GM19025 (cell line): ENCODE results near the gene PPP3CA.

Source experiments
- ATAC-seq: cut with Tn5 transposase; IDR thresholded peaks from one replicate; pipeline ENCODE4 v1.9.1; 2021; ENCODE audit warnings: mild to moderate bottlenecking, low read depth, moderate library complexity; ENCODE audit not compliant: unreplicated experiment

The PPP3CA gene

GRCh38 chr4:101332424-101332823 lies 14.9 kb downstream of the PPP3CA start:
- no peak for ATAC-seq

DNA sequence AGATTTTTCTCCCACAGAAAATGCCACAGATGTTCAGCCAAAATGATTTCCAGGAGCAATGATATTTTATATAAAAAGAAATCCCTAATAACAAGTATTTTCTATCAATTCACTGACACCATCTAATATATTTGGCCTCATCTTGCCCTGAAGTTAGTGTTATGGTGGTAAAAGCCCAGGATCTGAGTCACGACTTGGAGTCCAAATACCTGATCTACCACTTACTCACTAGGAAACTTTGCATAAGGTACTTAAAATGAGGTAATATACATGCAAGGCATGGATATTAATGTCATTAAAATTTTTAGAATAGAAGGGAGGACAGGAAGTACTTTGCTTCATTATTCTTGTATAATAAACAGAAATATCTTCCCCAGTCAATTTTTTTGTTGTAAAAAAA lies 16.3 kb downstream of the PPP3CA start:
- ATAC-seq: no peak

DNA sequence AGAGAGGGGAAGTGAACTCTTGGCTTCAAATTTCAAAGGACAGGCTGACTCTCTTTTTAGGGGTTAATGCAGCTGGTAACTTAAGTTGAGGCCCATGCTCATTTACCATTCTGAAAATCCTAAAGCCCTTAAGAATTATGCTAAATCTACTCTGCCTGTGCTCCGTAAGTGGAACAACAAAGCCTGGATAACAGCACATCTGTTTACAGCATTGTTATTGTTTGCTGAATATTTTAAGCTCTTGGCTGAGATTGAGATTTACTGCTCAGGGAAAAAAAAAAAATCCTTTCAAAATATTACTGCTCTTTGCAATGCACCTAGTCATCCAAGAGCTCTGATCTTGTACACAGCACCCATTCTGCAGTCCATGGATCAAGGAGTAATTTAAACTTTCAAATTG lies 17.7 kb downstream of the PPP3CA start:
- ATAC-seq: no peak

DNA sequence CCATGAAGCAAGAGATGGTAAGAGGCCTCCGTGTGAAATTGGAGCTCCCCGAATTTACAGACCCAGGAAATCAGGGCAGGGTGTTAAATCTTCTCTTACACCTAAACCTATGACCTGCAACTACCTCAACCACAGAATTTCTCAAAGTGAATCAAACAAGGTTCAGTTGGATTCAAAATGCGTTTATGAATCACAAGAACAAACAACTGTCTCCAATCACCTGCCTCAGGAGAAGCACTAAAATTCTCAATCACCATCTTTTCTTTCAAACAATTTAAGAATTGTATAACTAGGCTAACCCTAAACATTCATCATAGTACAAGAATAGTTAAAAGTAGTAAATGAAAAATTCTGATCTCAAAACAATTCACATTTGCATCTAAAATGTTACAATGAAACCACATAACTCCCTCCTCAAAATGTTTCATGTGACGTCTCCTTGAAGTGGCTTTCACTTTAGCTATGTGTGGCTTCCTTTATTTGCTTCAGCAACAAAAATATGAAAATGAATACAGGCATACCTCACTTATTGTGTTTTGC lies 19.2 kb downstream of the PPP3CA start:
- ATAC-seq: peak; percentile 88

- ATAC-seq: no peak
These were observed 20.8 kb downstream of the PPP3CA start for GRCh38 chr4:101326576-101326975.

DNA sequence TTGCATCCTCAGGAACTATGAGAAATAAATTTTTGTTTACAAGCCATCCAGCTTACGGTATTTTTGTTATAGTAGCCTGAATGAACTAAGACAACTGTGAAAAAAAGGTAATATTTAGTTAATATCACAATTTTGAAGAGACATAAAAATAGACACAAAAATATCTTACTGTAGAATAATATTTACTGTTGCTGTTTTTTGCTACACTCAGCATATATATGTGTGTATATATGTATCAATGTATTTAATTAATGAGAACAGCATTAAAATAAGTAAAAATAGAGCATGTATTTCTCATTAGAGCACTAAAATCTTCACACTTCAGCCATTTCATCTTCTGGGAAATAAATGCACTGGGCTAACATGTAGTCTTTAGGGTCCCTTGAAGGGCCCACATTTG lies 24.6 kb downstream of the PPP3CA start:
- ATAC-seq: no peak

DNA sequence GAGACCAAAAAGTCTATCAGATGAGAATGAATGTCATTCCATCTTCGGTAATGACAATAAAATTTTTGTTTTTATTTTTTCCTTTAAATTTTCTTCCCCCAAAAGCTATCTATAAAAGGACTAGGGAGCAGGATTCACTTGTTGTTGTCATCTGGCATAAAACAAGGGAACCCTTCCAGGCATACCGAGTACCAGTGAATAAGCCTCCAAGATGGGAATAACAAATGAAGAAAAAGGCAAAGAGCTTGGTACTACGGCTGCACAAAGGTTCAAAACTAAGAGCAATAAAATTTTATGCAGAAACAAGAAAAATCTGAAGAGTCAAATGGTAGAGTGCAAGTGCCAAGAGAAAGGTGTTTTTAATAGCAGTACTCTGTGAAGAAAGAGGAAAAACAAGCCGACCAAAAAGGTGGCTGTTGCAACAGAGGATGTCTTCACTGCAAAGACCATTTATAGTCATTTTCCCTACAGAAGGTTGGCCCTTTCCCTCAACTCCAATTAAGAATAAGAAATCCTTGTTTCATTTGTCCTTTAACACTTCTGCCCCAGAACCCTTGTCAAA lies 25.8 kb downstream of the PPP3CA start:
- ATAC-seq: no peak

- no peak for ATAC-seq
These were observed 31.5 kb downstream of the PPP3CA start for GRCh38 chr4:101315786-101316185.

DNA sequence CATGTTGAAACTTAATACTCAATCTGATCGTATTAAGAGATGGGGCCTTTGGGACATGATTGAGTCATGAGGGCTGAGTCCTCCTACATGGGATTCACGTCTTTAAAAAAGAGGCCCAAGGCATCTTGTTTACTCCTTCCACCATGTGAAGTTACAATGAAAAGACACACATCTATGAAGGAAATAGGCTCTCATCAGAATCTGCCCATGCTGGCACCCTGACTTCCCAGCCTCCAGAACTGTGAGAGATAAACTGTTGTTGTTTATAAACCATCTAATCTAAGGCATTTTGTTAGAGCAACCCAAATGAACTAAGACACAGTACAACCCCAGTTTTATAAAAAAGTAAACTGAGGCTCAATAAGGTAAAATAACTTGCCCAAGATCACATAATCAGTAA lies 32.3 kb downstream of the PPP3CA start:
- ATAC-seq: no peak

- ATAC-seq: no peak
These were observed 37.4 kb downstream of the PPP3CA start for GRCh38 chr4:101309925-101310324.

DNA sequence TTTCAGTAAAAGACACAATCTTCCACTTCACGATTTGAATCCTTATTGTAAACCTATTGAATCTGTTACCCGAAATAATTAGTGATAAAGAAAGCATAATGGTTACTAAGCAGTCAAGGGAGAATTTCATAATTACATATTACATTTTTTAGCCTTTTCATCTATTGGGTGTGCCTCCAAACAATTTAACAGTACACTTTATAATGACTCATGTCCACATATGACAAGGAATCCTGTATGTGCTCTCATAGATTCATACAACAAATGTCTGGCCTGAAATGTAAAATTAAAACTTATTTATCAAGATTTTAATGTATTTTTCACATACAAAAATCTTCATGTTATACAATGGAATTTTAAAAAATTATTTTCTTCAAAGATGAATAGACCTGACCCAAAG lies 39.4 kb downstream of the PPP3CA start:
- ATAC-seq: no peak

GRCh38 chr4:101306764-101307615 lies 40.3 kb downstream of the PPP3CA start:
- ATAC-seq: no peak

GRCh38 chr4:101306225-101306624 lies 41.1 kb downstream of the PPP3CA start:
- peak; percentile 44 for ATAC-seq

DNA sequence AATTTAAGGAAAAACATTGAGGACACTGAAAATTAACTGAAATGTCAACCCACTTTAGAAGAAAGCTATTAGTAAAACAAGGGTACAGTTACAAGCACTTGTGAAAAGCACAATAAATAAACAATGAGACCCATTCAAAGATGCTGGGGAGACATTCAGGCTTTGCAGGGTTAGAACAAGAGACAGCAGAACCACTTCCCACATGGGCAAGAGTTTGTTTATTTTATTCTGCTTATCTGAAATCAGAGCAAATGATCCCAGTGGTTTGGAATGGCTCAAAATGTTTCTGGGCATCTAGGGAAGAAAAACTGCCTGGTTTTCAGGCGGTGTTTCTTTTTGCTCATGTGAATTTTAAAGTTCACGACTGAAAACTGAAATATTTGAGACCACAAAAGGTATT lies 42.4 kb downstream of the PPP3CA start:
- ATAC-seq: no peak

DNA sequence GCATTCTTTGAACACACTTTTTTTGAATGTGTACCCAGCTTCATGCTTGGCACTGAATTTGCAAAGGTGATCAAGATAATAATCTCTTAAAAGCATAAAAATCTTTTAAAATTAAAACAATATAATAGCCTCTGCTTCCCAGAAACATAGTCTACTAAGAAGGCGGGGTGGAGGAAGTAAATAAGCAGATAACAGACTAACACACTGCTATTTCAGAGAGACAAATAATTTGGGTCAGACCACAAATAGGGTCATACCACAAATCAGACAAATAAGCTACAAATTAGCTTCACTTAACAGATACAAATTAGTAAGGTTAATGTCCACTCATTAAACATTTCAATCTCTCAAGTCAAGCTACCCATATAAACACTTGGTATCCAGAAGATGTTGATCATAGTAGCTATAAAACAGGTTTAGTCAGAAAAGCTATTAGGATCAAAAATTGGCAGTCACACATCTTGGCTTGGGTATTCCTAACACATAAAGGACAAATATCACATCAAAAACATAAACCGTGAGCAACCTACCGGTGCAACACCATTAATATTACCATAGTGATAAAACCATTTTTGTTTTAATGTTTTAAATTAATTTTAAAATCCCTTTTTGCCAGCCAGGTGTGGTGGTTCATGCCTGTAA lies 47.3 kb downstream of the PPP3CA start:
- no peak for ATAC-seq

DNA sequence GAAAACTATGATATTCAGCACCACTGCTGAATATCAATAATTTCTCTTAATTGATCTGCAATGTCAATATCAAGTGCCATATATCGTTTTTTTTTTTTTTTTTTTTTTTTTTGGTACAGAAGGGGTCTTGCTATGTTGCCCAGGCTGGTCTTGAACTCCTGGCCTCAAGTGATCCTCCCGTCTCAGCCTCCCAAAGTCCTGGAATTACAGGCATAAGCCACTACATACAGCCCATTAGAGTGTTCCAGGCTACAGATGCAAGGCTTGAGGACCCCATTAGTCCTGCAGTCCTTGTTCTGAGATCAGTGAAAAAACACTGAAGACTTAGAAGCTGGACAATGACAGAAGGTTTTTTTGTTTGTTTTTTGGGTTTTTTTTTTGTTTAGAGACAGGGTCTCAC lies 48.3 kb downstream of the PPP3CA start:
- ATAC-seq: no peak

DNA sequence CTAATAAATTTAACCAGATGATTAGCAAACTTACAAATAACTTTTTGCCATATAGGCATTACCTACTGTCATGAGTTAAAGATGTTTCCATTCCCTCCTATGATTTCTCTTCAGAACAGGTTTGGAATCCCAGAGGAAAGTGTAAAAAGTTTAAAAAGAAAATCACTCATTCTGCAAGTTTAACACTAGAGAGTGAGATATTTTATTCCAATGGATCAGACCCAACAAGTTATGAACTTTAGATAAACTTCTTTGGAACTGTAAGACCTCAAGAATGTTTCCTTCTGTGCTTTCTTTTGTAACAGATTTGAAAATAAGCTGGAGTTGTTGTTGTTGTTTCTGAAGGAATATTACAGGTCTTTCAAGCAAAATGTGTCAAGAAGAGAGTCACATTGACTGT lies 51.6 kb downstream of the PPP3CA start:
- no peak for ATAC-seq

DNA sequence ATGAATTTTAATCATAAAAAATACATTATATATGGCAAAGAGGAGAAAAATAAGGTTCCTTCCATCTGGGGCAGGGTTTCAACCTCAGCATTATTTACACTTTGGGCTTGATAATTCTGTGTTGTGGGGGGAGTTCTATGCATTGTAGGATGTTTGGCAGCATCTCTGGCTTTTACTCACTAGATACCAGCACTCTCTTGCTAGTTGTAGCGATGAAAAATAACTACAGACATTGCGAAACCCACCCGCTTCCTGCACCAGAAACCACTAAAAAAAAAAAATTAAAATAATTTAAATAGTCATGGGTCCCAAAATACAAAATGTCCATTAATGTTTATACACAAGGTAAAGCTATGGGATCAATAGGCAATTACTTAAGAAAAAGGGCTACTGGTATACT lies 52.7 kb downstream of the PPP3CA start:
- no peak for ATAC-seq

DNA sequence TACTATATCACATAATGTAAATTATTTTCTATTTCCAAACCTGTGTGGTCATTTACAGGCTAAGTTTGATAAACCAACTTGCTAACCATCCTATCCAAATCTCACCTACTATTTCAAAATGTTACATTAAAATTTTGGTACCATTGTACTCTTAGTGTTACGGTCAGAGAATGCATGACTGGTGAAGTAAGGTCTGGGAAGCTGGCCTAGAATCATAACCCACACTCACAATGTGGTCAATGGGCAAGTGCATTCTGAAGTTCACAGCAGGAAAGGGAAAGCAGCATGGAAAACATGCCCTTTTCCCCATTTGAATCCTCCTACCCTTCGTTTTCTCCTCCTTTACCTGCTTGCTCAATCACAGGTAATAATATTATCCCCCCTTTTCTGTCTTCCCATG lies 54.4 kb downstream of the PPP3CA start:
- no peak for ATAC-seq

GRCh38 chr4:101292214-101292613 lies 55.1 kb downstream of the PPP3CA start:
- ATAC-seq: no peak

DNA sequence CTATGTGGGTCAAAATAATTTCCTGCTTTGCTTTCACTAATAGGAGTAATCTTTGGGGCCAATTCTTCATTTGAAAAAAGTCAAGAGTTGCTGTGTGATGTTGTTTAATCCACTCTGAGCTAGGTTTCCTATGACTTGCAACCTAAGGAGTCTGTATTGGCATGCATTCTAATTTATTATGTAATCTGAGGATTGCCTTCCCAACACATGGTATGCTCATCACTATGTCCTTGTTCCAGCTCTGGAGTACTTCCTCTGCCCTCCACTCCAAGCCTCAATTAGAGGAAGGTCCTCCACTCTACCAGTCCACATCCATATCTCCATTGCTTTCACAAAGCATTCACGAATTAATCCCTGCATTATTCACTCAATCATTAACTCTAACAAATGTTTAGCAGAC lies 56.1 kb downstream of the PPP3CA start:
- ATAC-seq: no peak

GRCh38 chr4:101290654-101291053 lies 56.7 kb downstream of the PPP3CA start:
- no peak for ATAC-seq
